ENCODE data around the gene AREL1.

DNA sequence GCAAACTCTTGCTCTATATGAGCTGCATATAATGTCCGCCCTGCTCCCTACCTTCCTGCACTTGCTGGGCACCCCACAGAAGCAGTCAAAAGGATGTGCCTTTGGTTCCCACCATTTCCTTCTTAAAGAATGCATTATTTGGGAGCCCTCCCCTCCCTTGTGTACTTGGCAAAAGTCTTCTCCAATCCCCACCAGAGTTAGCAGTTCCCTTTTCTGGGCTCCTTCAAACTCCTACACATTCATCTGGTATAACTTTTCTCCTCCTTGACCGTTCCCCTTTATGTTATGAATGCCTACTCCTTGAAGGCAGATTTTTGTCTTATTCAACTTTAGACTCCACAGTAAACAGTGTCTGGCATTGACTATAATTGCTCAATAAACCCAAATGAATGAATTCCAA is 27.8 kb downstream of the AREL1 start:
- TF ChIP-seq CTCF (IDR thresholded peaks at IDR 0.05 in 8 of 11, conservative IDR thresholded peaks at IDR 0.05 in 3 of 11) (no peak), POLR2AphosphoS5 (IDR thresholded peaks at IDR 0.05) (no peak), POLR2A (IDR thresholded peaks at IDR 0.05) (no peak)
